Cardiac fibroblast (primary cell): ENCODE measurements around the gene CHAC1.

Source experiments
- DNase-seq, 2 donors: peaks; one replicate each; pipeline versions ENCODE4 v3.0.0 to v3.0.0-alpha.2; 2010; ENCODE audit warnings: low read depth in 2 of 2
- H3K4me3 ChIP-seq, 2 donors: replicated peaks in 1 of 2; 1 replicate in 1 of 2; 2 replicates in 1 of 2; pipeline ENCODE4 v1.5.1; 2011; ENCODE audit warnings: low read depth in 2 of 2, low read length in 2 of 2, mild to moderate bottlenecking in 2 of 2, moderate library complexity in 1 of 2
- CTCF ChIP-seq: IDR thresholded peaks from one replicate; pipeline ENCODE4 v1.5.1; 2011; ENCODE audit warnings: low read depth, mild to moderate bottlenecking, low read length, inconsistent platforms

Gene CHAC1

GRCh38 chr15:40909662-40910630 lies 43.3 kb upstream of the CHAC1 start:
- DNase-seq = peak; percentile 23 to 65
- no peak for TF ChIP-seq CTCF
- H3K4me3 ChIP-seq = no peak overlapping the region

- no peak overlapping the region for H3K4me3 ChIP-seq
- DNase-seq = no peak
- no peak for TF ChIP-seq CTCF
Observed at GRCh38 chr15:40911141-40911540, 42.1 kb upstream of the CHAC1 start.

DNA sequence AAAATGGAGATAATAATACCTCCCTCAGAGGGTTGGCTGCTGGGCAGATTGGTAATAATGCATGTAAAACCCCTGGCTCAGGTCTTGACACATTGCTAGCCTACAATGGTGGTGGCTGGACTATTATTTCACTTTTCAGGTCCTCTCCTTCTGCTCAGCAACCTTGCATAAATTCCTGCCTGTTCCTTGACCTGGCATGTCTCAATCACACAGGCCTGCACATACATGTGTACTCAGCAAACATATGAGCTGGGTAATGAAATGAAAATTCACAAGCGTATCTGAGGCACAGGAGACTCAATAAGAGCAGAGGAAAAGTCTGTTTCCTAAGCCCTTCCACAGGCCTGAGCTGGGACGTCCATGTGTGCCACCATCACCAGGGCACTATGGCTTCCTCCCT lies 41.6 kb upstream of the CHAC1 start:
- no peak for TF ChIP-seq CTCF
- no peak overlapping the region for H3K4me3 ChIP-seq
- no peak for DNase-seq

DNA sequence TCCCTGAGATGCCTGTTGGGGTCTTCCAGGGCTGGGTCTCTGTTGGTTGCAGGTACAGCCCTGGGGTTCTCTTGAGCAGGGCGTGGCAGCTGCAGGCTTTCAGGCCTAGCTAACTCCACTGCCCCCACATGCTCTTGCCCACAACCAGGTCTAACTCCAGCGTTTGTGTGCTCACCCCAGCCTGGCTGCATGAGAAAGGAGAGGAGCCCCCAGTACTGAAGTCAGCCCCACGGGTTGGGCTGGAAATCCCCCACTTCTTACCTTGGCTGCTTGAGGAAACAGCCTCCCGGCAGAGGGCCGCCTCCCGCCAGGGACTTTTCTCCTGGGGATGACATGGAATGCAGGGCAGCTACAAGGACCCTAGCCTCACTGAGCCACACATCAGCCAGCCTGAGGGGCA lies 40.8 kb upstream of the CHAC1 start:
- TF ChIP-seq CTCF = no peak
- DNase-seq = no peak
- H3K4me3 ChIP-seq = no peak overlapping the region

- H3K4me3 ChIP-seq = no peak overlapping the region
- no peak for TF ChIP-seq CTCF
- no peak for DNase-seq
Observed at GRCh38 chr15:40914013-40914412, 39.3 kb upstream of the CHAC1 start.

DNA sequence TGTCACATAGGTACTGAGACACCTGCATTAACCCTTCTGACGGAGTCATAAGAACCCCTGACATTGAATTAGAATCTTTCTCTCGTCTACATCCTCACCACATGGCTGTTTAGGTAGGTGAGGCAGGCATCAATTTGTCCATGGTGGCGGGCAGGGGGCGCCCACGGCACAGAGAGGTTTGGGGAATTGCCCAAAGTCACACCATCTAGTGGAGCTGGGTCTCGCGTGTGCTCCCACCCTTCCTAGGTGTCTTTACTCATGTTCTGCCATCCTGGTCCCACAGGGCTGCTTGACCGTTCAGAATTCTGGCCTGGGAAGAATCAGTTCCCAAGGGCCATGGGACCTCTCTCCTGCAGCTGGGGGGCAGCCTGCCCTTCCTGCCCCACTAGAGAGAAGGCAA lies 38.8 kb upstream of the CHAC1 start:
- no peak for TF ChIP-seq CTCF
- no peak overlapping the region for H3K4me3 ChIP-seq
- DNase-seq = no peak

- DNase-seq = no peak
- no peak for TF ChIP-seq CTCF
- no peak overlapping the region for H3K4me3 ChIP-seq
Observed at GRCh38 chr15:40915116-40915661, 38.1 kb upstream of the CHAC1 start.
